GM13976 (cell line): ENCODE results near the gene MDP1.
"Not testable (repeated sequence)": the region's sequence is repeated elsewhere in the genome, so short reads cannot be mapped to it uniquely, and the experiment has no call there.

Source experiments
- DNase-seq: peaks from one replicate; pipeline ENCODE4 v3.0.0; 2012; ENCODE audit warnings: low spot score
- CTCF ChIP-seq: IDR thresholded peaks from 2 replicates; pipeline ENCODE4 v1.5.1; 2012; ENCODE audit warnings: borderline replicate concordance, mild to moderate bottlenecking; ENCODE audit not compliant: insufficient read depth; ENCODE audit errors: extremely low read depth, missing control alignments, control extremely low read depth
- in situ Hi-C: fragments of 300-500 bp; cut with MboI; formaldehyde crosslinking; loops from one replicate; pipeline ENCODE4 v1.12.0; 2022; ENCODE audit warnings: low sequenced_read_pairs, mixed read lengths, inconsistent platforms; ENCODE audit not compliant: unreplicated experiment

Gene MDP1

GRCh38 chr14:24204163-24205146 lies 11.4 kb downstream of the MDP1 start:
- in situ Hi-C loops, result no loop called here
- no peak for TF ChIP-seq CTCF
- no peak for DNase-seq

GRCh38 chr14:24203249-24203886 lies 12.5 kb downstream of the MDP1 start:
- in situ Hi-C loops, DNase-seq: not testable (repeated sequence)

GRCh38 chr14:24202538-24202937 lies 13.3 kb downstream of the MDP1 start:
- in situ Hi-C loops, result not testable (repeated sequence)

GRCh38 chr14:24198814-24199524 lies 16.9 kb downstream of the MDP1 start:
- in situ Hi-C loops, result no loop called here
- DNase-seq, result no peak

More at GRCh38 chr14:24202538-24202937, 13.3 kb downstream of the MDP1 start:
- DNase-seq, result not testable (repeated sequence)

GRCh38 chr14:24197056-24197450 lies 18.8 kb downstream of the MDP1 start:
- TF ChIP-seq CTCF, result no peak
- in situ Hi-C loops, result no loop called here
- DNase-seq, result no peak

More at GRCh38 chr14:24198814-24199524, 16.9 kb downstream of the MDP1 start:
- TF ChIP-seq CTCF, result no peak

GRCh38 chr14:24196071-24197055 lies 19.5 kb downstream of the MDP1 start:
- no peak for TF ChIP-seq CTCF
- in situ Hi-C loops, result no loop called here
- peak; percentile 65 for DNase-seq
